Skeletal muscle satellite cell (primary cell): Measurements from ENCODE around the gene GLUL. TPM values are rescaled to one million over a fixed set of nuclear protein-coding genes. Genes with fewer than 3 reads are reported as not detected.

Experiments used
- H3K27me3 ChIP-seq: 2 replicates; pipeline ENCODE4 v1.7.0; 2013; ENCODE audit warnings: low read length; ENCODE audit not compliant: control insufficient read depth, insufficient read depth
- H3K36me3 ChIP-seq: 2 replicates; pipeline ENCODE4 v1.7.0; 2013; ENCODE audit warnings: mild to moderate bottlenecking, control low read depth, low read length; ENCODE audit not compliant: insufficient read depth
- H3K4me1 ChIP-seq: 2 replicates; pipeline ENCODE4 v1.7.0; 2013; ENCODE audit warnings: low read length; ENCODE audit not compliant: control insufficient read depth, insufficient read depth
- H3K4me2 ChIP-seq: 2 replicates; pipeline ENCODE4 v1.7.0; 2013; ENCODE audit warnings: mild to moderate bottlenecking, low read length
- H3K4me3 ChIP-seq: 2 replicates; pipeline ENCODE4 v1.7.0; 2013; ENCODE audit warnings: low read length
- H3K9ac ChIP-seq: 2 replicates; pipeline ENCODE4 v1.7.0; 2013; ENCODE audit warnings: mild to moderate bottlenecking, low read depth, low read length, moderate library complexity
- H3K9me3 ChIP-seq: replicated peaks from 2 replicates; pipeline ENCODE4 v1.7.0; 2013; ENCODE audit warnings: mild to moderate bottlenecking, control low read depth, low read length
- total RNA-seq: library from RNA; depleted of rRNA; stranded (reverse); fragments of >200 nt; gene quantifications from 2 replicates; pipeline ENCODE4 v1.2.3, GENCODE V29; 2012; rRNA removed

GLUL gene
- 184 and 230 TPM in 2 replicates for total RNA-seq

DNA sequence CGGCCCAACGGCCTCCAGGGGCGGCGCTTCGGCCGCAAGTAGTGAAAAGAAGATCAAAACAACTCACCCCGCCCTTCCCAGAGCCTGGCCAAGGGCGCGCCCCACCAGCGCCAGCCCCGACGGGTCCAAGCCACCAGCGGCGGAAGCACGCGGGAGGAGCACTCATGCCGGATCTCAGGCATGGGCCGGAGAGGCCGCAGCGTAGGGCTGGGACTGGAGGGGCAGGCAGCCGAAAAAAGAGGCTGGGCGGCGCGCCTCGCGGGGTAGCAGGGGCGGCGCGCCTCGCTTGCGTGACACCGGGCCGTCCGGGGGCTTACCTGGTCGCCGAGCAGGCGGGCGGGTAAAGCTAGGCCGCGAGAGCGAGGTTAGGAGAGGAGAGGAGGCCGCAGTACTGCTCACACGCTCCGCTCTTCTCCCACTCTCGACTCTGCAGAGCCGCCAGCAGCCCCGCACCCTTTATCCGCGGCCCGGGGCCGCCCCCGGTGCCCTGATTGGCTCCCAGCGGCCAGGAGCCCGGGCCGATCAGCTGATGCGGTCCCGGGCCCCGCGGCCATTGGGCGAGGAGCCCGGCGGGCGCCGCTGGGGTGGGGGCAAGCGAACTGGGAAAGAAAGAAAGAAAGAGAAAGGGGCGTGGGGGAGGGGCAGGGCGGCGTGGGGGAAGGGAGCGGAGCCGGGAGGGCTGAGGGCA lies at the start of gene GLUL:
Gene GLUL (minus strand): TSS at position 429 of the 688 bp plus-strand sequence. CDS start 3,053 bp downstream, outside the sequence.
- Histone ChIP-seq H3K4me2 (peak within 1 kb of the TSS; percentile 92), H3K9ac (peak within 1 kb of the TSS; percentile 98), H3K4me1 (peaks cover 20% of the 10 kb centered on the region), H3K9me3 (no peaks in the 10 kb centered on the region), H3K36me3 (peaks cover 30% of the 10 kb centered on the region), H3K4me3 (peak within 1 kb of the TSS; percentile 86), H3K27me3 (no peaks in the 10 kb centered on the region)

DNA sequence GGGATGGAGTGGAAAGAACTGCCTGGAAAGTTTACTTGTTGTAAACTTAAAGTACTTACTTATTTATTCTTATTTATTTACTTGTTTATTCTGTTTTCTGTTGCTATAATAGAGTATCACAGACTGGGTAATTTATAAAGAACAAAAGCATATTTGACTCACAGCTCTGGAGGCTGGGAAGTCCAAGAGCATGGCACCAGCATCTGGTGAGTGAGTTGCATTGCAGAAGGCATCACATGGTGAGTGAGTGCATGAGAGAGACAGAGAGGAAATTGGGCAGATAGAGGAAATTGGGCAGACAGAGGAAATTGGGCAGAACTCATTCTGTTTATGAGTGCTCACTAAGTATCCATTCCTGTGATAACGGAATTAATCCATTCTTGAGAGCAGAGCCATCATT lies 46.7 kb upstream of the GLUL start:
- Histone ChIP-seq H3K36me3 (no peaks in the 10 kb centered on the region), H3K9ac (no peak overlapping the region), H3K4me2 (no peak overlapping the region), H3K4me1 (no peaks in the 10 kb centered on the region), H3K9me3 (no peaks in the 10 kb centered on the region), H3K27me3 (no peaks in the 10 kb centered on the region), H3K4me3 (no peak overlapping the region)

DNA sequence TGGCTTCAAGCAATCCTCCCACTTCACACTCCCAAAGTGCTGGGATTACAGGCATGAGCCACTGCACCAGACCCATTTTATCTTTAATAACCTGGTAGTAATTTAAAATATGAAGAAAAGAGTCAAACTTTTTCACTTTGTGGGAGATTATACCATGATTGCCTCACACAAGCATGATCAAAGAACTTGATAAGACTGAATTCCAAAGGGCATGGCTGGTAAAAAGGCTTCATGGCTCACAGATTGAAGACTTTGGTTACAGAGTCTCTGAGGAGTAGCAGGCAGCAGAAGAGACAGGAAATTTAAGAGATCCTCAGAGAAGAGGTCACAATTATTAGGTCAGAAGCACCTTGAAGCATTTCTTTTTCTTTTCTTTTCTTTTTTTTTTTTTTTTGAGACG lies 42.0 kb upstream of the GLUL start:
- Histone ChIP-seq H3K4me3 (no peak overlapping the region), H3K9ac (no peak overlapping the region), H3K27me3 (no peaks in the 10 kb centered on the region), H3K9me3 (no peaks in the 10 kb centered on the region), H3K4me1 (no peaks in the 10 kb centered on the region), H3K36me3 (no peaks in the 10 kb centered on the region), H3K4me2 (no peak overlapping the region)

DNA sequence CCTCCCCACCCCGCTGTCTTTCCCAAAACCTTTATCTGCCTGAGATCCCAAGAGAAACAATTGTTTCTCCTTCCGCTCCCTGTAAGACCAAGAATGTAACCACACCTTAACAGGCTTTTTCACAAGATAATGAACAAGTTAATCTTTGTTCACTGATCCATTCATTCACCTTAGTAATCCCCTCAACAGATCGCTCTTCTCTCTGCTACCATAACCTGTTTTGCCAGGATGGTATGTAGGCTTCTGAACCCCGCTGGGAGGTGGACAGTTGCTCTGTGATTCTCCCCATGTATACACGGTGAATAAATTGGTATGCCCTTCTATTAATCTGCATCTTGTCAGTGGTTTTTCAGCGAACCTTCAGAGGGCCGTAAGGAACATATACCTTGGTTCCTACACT lies 39.7 kb upstream of the GLUL start:
- no peaks in the 10 kb centered on the region for H3K36me3 ChIP-seq
- H3K27me3 ChIP-seq: no peaks in the 10 kb centered on the region
- H3K9ac ChIP-seq: no peak overlapping the region
- H3K4me3 ChIP-seq: no peak overlapping the region
- H3K4me1 ChIP-seq: no peaks in the 10 kb centered on the region
- H3K9me3 ChIP-seq: no peaks in the 10 kb centered on the region
- H3K4me2 ChIP-seq: no peak overlapping the region

DNA sequence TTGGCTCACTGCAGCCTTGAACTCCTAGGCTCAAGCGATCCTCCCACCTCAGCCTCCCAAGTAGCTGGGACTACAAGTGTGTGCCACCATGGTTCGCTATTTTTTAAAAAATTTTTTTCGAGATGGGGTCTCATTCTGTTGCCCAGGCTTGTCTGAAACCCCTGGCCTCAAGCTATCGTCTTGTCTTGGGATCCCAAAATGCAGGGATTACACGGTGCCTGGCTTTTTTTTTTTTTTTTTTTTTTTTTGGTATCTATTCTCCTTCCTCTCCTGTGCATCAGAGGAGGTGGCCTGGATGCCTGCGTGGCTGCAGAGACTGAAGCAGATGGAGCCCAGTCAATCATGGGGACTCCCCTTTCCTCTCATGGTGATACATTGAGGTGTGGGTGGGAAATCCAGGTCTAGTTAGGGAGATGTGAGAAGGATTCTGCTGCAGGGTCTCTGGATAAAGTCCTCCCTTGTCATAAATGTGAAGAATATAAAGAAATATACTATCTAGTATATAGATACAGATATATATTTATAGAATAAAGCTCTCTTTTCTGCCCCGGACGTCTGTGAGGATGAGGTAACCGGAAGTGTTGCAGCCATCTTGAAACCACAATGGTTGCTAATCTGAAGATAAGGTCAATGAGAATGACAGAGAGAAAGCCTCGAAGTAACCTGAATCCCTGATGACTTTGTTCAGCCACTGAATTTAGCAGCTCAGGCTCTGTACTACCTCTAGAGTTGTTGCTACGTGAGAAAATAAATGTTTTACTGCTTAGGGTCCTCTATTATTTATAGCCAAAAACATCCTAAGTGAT lies 38.9 kb upstream of the GLUL start:
- no peak overlapping the region for H3K4me2 ChIP-seq
- H3K9me3 ChIP-seq: no peaks in the 10 kb centered on the region
- H3K4me3 ChIP-seq: no peak overlapping the region
- H3K9ac ChIP-seq: no peak overlapping the region
- no peaks in the 10 kb centered on the region for H3K36me3 ChIP-seq
- no peaks in the 10 kb centered on the region for H3K4me1 ChIP-seq
- no peaks in the 10 kb centered on the region for H3K27me3 ChIP-seq

DNA sequence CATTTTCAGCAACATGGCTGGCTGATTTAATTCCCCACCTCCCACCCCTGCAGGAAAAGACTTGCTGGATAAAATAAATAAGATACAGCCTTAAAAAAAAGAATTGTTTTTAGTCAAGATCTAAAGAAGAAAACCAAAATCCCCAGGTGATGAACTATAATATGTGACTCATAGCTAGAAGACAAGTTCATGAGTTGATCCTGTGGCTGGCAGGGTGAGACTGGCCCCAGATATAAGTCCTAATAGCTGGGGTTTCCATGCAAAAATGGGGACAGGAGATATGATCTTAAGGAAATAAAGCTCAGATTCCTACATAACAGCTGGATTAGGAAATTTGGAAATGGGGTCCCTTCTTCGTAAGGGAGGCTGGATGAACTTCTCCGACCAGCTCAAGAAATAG lies 36.5 kb upstream of the GLUL start:
- no peak overlapping the region for H3K9ac ChIP-seq
- H3K27me3 ChIP-seq: no peaks in the 10 kb centered on the region
- no peak overlapping the region for H3K4me3 ChIP-seq
- no peak overlapping the region for H3K4me2 ChIP-seq
- H3K4me1 ChIP-seq: no peaks in the 10 kb centered on the region
- no peaks in the 10 kb centered on the region for H3K36me3 ChIP-seq
- H3K9me3 ChIP-seq: no peaks in the 10 kb centered on the region

DNA sequence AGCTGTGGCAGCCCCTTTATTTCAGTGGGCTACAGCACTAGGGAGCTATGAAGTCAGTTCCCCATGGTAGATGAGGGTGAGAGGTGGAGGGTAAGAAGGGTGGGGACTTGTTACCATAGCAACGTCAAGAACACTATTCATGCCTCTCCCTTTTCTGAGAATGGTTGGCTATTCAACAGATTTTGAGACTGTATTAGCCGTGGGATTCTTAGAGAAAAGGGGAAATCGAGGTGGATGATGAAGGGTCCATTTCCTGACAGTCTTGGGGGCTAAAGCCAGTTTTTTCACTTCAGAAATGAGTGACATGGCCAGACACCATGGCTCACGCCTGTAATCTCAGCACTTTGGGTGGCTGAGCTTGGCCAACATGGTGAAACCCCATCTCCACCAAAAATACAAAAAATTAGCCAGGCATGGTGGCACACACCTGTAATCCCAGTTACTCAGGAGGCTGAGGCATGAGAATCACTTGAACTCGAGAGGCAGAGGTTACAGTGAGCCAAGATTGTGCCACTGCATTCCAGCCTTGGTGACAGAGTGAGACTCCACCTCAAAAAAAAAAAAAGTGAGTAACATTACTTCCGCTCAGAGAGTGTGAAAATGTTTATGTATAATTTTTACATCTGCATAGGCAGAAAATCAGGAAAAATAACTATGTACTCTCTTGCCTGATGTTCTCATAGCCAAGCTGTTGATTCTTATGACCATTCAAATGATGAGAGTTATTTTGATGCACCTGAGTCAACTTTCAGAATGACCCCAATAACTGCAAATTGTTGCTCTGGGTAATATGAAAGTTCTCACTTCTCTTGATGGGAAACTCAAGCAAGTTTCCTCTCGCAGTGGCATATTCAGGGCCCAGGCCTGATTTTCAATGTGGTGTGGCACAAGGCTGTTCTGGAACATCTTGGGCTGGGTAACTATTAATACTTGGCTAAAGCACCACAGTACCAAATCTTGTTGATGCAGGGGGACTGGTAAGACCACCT lies 35.1 kb upstream of the GLUL start:
- Histone ChIP-seq H3K9me3 (no peaks in the 10 kb centered on the region), H3K4me1 (no peaks in the 10 kb centered on the region), H3K9ac (no peak overlapping the region), H3K4me3 (no peak overlapping the region), H3K4me2 (no peak overlapping the region), H3K27me3 (no peaks in the 10 kb centered on the region), H3K36me3 (no peaks in the 10 kb centered on the region)

DNA sequence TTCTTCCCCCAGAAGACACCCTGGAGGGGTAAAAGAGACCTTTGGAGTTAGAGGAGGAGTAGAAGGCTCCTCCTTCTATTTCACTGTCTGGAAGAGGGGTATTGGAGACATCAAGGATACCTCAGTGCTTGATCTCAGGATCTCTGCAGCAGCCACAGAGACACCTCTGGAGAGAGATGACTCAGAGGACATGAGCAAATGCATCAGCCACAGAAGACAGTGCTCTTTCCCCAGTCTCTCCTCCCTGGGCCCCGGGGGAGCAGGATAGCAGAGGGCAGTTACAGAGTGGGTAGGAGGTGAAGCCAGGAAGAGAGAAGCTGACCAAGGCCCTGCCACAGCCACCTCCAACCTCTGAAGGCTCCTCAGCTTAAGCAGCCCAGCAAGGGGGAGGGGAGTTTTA lies 24.2 kb upstream of the GLUL start:
- no peaks in the 10 kb centered on the region for H3K9me3 ChIP-seq
- no peaks in the 10 kb centered on the region for H3K4me1 ChIP-seq
- H3K4me3 ChIP-seq: no peak overlapping the region
- peaks cover 3% of the 10 kb centered on the region for H3K27me3 ChIP-seq
- no peak overlapping the region for H3K9ac ChIP-seq
- no peak overlapping the region for H3K4me2 ChIP-seq
- H3K36me3 ChIP-seq: no peaks in the 10 kb centered on the region

DNA sequence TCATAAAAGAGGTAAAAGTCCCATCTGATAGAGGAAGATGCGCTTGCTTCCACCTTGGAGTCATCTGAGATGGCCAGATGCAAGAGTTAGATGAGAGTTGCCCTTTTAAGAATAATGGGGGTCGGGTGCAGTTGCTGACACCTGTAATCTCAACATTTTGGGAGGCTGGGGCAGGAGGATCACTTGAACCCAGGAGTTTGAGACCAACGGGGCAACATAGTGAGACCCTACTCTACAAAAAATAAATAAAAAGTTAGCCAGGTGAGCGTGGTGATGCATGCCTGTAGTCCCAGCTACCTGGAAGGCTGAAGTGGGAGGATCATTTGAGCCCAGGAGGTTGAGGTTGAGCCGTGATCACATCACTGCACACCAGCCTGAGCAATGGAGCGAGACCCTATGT lies 22.4 kb upstream of the GLUL start:
- Histone ChIP-seq H3K27me3 (peaks cover 2% of the 10 kb centered on the region), H3K4me1 (no peaks in the 10 kb centered on the region)

DNA sequence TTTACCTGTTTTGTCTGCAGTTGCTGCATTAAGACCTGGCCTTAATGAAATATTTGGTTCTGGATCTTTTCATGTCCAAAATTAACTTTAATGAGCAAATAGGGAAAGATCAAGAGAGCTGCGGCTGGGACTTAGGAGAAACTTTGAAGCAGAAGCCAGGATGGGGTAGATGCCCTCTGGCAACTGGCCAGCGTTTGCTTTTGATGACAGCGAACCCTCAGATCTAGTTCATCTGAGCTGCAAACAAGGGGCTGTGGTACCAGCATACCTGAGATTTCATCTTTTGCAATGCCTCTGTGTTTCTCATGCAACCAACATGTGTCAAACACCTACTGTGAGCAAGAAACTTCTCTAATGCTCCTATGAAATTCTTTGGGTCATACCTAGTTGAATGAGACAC lies 21.9 kb upstream of the GLUL start:
- Histone ChIP-seq H3K4me1 (no peaks in the 10 kb centered on the region), H3K4me2 (no peak overlapping the region), H3K4me3 (no peak overlapping the region), H3K9ac (no peak overlapping the region), H3K9me3 (no peaks in the 10 kb centered on the region), H3K27me3 (no peaks in the 10 kb centered on the region), H3K36me3 (no peaks in the 10 kb centered on the region)

More for the DNA sequence above, 22.4 kb upstream of the GLUL start:
- Histone ChIP-seq H3K36me3 (no peaks in the 10 kb centered on the region), H3K9me3 (no peaks in the 10 kb centered on the region), H3K9ac (no peak overlapping the region), H3K4me2 (no peak overlapping the region), H3K4me3 (no peak overlapping the region)

DNA sequence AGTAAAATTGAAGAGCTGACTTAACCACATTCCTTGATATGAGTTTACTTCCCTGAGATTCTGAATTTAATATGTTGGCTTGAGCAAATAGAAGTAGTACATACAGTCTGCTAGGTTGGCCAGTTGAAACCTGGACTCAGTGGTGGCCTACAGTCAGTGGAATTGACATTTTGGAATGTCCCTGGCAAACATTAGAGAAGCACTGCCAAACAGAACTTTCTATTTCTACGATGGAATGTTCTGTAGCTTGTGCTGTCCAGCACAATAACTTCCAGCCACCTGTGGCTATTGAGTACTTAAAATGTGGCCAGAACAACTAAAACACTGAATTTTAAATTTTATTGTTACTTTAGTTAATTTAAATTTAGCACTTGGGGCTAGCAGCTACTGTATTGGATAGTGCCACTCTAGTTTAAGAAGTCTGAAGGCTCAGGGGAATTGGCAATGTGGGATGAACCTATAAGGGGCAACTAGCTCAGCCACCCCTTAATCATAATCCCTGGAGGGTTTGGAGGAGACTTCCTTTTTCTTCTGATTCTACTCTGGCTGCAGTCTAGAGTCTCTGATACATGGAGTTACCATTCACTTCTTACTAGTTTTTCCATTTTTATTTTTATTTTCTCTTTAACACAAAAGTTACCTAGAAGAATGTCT lies 19.2 kb upstream of the GLUL start:
- Histone ChIP-seq H3K36me3 (no peaks in the 10 kb centered on the region), H3K4me2 (no peak overlapping the region), H3K9ac (no peak overlapping the region), H3K4me1 (no peaks in the 10 kb centered on the region), H3K27me3 (peaks cover 9% of the 10 kb centered on the region), H3K4me3 (no peak overlapping the region), H3K9me3 (no peaks in the 10 kb centered on the region)
